Hepatocyte (in vitro differentiated cells): ENCODE measurements around the gene NPAS3. TPM values are rescaled to one million over a fixed set of nuclear protein-coding genes. Genes with fewer than 3 reads are reported as not detected.

Source experiments
- DNase-seq: peaks from one replicate; pipeline ENCODE4 v3.0.0-alpha.2; 2016; ENCODE audit warnings: low spot score
- H2AFZ ChIP-seq: fragments of 200-600 bp; sonication (generic); 2 replicates; pipeline ENCODE4 v1.6.0; 2016; ENCODE audit warnings: antibody characterized with exemption, mild to moderate bottlenecking
- H3K27ac ChIP-seq: fragments of 200-600 bp; sonication (generic); 2 replicates; pipeline ENCODE4 v1.5.1; 2016; ENCODE audit warnings: mild to moderate bottlenecking
- H3K27me3 ChIP-seq: fragments of 200-600 bp; sonication (generic); 2 replicates; pipeline ENCODE4 v1.6.1; 2016
- H3K36me3 ChIP-seq: fragments of 200-600 bp; sonication (generic); replicated peaks from 2 replicates; pipeline ENCODE4 v1.5.1; 2016; ENCODE audit warnings: low read depth; ENCODE audit not compliant: insufficient read depth
- H3K4me1 ChIP-seq: fragments of 200-600 bp; sonication (generic); 2 replicates; pipeline ENCODE4 v1.5.1; 2016; ENCODE audit warnings: mild to moderate bottlenecking, moderate library complexity; ENCODE audit not compliant: insufficient read depth
- H3K4me2 ChIP-seq: fragments of 200-600 bp; sonication (generic); 2 replicates; pipeline ENCODE4 v1.6.0; 2016
- H3K4me3 ChIP-seq: fragments of 200-600 bp; sonication (generic); 2 replicates; pipeline ENCODE4 v1.5.1; 2016; ENCODE audit warnings: mild to moderate bottlenecking
- H3K79me2 ChIP-seq: fragments of 200-600 bp; sonication (generic); 2 replicates; pipeline ENCODE4 v1.6.0; 2017; ENCODE audit warnings: mild to moderate bottlenecking
- H3K9me2 ChIP-seq: fragments of 200-600 bp; sonication (generic); replicated peaks from 2 replicates; pipeline ENCODE4 v1.6.0; 2017; ENCODE audit warnings: mild to moderate bottlenecking; ENCODE audit not compliant: insufficient read depth
- H3K9me3 ChIP-seq: fragments of 200-600 bp; sonication (generic); 2 replicates; pipeline ENCODE4 v1.5.1; 2016; ENCODE audit warnings: low read depth, mild to moderate bottlenecking
- H4K20me1 ChIP-seq: fragments of 200-600 bp; sonication (generic); 2 replicates; pipeline ENCODE4 v1.6.0; 2016; ENCODE audit warnings: mild to moderate bottlenecking; ENCODE audit not compliant: insufficient read depth, poor library complexity, severe bottlenecking
- CTCF ChIP-seq: fragments of 200-600 bp; sonication (generic); IDR thresholded peaks from 2 replicates; pipeline ENCODE4 v1.5.1; 2016; ENCODE audit warnings: antibody characterized with exemption, mild to moderate bottlenecking; ENCODE audit not compliant: poor library complexity
- EZH2 ChIP-seq: fragments of 200-600 bp; sonication (generic); IDR thresholded peaks from 2 replicates; pipeline ENCODE4 v1.6.1; 2016; ENCODE audit warnings: antibody characterized with exemption, mild to moderate bottlenecking, borderline replicate concordance
- EZH2phosphoT487 ChIP-seq: fragments of 200-600 bp; sonication (generic); IDR thresholded peaks from one replicate; pipeline ENCODE4 v1.6.1; 2018; ENCODE audit warnings: antibody characterized with exemption, mild to moderate bottlenecking, low read depth, moderate library complexity; ENCODE audit not compliant: unreplicated experiment, severe bottlenecking
- WGBS: methylation state at CpG from one replicate; pipeline ENCODE4 v1.1.6; 2016; ENCODE audit warnings: low lambda C conversion rate; ENCODE audit errors: missing lambda C conversion rate; 5-methylcytosine and 5-hydroxymethylcytosine counted together
- polyA plus RNA-seq: library from polyadenylated mRNA; unstranded; fragments of >200 nt; fragmentation: Nextera tagmentation; extraction: Ambion mirVana; gene quantifications from 2 replicates; pipeline ENCODE4 v1.2.1, GENCODE V29; 2016
- total RNA-seq: library from RNA; depleted of rRNA; stranded (reverse); fragments of >200 nt; gene quantifications from 2 replicates; pipeline ENCODE4 v1.2.3, GENCODE V29; 2014

Gene NPAS3
- total and polyA plus RNA-seq, 2 experiments from 2014 or later = 0.11 to 1.1 TPM

- TF ChIP-seq EZH2phosphoT487 (no peak), CTCF (no peak), EZH2 (no peak)
- Histone ChIP-seq H3K9me2 (no peaks in the 10 kb centered on the region), H3K4me3 (no peak overlapping the region), H3K79me2 (no peaks in the 10 kb centered on the region), H3K9me3 (no peaks in the 10 kb centered on the region), H3K4me1 (no peaks in the 10 kb centered on the region), H4K20me1 (no peaks in the 10 kb centered on the region), H3K36me3 (no peaks in the 10 kb centered on the region), H3K27ac (no peak overlapping the region), H3K27me3 (peaks cover 7% of the 10 kb centered on the region), H2AFZ (no peak overlapping the region), H3K4me2 (no peak overlapping the region)
- no peak for DNase-seq
- WGBS = 62% methylated on average over 3 of the region's 3 CpGs
Measured at GRCh38 chr14:33280646-33281045, 342.0 kb downstream of the NPAS3 start.

- no peaks in the 10 kb centered on the region for H3K79me2 ChIP-seq
- no peaks in the 10 kb centered on the region for H3K9me2 ChIP-seq
- no peak for TF ChIP-seq EZH2
- no peak for TF ChIP-seq EZH2phosphoT487
- no peak for TF ChIP-seq CTCF
- H3K4me1 ChIP-seq = no peaks in the 10 kb centered on the region
- H3K4me3 ChIP-seq = no peak overlapping the region
- no peak overlapping the region for H3K27ac ChIP-seq
- WGBS = 84% methylated on average over 11 of the region's 11 CpGs
- H3K36me3 ChIP-seq = no peaks in the 10 kb centered on the region
- H3K9me3 ChIP-seq = no peaks in the 10 kb centered on the region
- H2AFZ ChIP-seq = no peak overlapping the region
- no peaks in the 10 kb centered on the region for H4K20me1 ChIP-seq
- H3K4me2 ChIP-seq = no peak overlapping the region
- DNase-seq = no peak
- H3K27me3 ChIP-seq = peaks cover 7% of the 10 kb centered on the region
Measured at GRCh38 chr14:33282331-33283230, 343.9 kb downstream of the NPAS3 start.

GRCh38 chr14:33285902-33286700, 347.4 kb downstream of the NPAS3 start:
- peaks cover 7% of the 10 kb centered on the region for H3K27me3 ChIP-seq
- no peaks in the 10 kb centered on the region for H3K9me2 ChIP-seq
- no peak overlapping the region for H3K4me2 ChIP-seq
- no peaks in the 10 kb centered on the region for H3K79me2 ChIP-seq
- no peaks in the 10 kb centered on the region for H3K9me3 ChIP-seq
- TF ChIP-seq EZH2 (no peak), CTCF (no peak), EZH2phosphoT487 (no peak)
- H3K4me3 ChIP-seq = no peak overlapping the region
- no peak overlapping the region for H3K27ac ChIP-seq
- 94% methylated on average over 5 of the region's 5 CpGs for WGBS
- H2AFZ ChIP-seq = no peak overlapping the region
- no peaks in the 10 kb centered on the region for H4K20me1 ChIP-seq
- DNase-seq = no peak
- no peaks in the 10 kb centered on the region for H3K36me3 ChIP-seq
- no peaks in the 10 kb centered on the region for H3K4me1 ChIP-seq
